ENCODE measurements around the gene EIF2B2.
A peak's percentile ranks its signal among the peaks of the same experiment; 100 is the strongest.

The EIF2B2 gene

DNA sequence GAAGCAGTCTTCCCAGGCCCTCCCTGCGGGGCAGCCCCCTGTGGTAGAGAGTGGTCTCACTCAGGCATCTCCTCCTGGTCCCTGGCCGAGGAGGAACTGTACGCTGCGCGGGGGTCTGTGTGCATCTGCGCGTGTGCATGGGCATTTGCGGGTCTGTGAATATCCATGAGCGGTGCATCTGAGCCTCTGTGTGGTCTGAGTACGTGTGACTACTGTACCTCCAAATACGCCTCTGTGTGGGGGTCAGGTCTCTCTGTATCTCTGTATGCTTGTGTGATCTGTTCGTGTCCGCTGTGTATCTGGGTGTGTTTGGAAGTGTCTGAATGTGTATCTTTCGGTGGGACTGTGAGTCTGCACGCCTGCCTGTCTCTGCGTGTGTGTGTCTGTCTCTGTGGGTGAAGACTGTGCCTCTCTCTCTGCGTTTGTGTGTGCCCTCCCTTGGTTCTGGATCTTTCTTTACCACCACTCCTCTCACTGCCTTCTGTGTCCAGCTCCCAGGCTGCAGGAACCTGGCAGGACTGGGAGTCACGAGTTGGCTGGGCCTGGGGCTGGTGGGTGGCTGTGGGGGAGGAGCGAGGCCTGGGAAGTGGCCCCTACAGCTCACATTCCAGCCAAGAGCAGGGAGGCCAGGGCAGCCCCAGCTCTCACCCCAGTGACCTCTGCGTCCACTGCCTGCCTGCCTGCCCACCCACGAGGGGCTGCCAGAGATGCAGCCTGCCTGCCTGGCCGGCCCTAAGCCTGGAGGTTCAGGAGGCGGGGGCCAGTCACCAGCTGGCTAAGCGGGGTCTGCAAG lies 46.2 kb upstream of the EIF2B2 start:
- TF ChIP-seq SUZ12 (IDR thresholded peaks at IDR 0.05; ENCODE audit: extremely low read depth, insufficient read depth, insufficient read length) (no peak), ZNF274 (IDR thresholded peaks at IDR 0.05; ENCODE audit: low read depth, low read length) (no peak), YY1 (IDR thresholded peaks at IDR 0.05; ENCODE audit: insufficient read depth, insufficient read length) (no peak)
- H3K9ac ChIP-seq (ENCODE audit: insufficient read length, low read depth): peak overlapping the region; percentile 72
- no peak overlapping the region for H3K4me3 ChIP-seq (ENCODE audit: insufficient read length, low read depth)
- H3K36me3 ChIP-seq (ENCODE audit: insufficient read depth, insufficient read length, low read length): no peaks in the 10 kb centered on the region
- H3K27me3 ChIP-seq (ENCODE audit: insufficient read depth, insufficient read length): peaks cover 14% of the 10 kb centered on the region
- H3K9me3 ChIP-seq (ENCODE audit: insufficient read depth, low read length): no peaks in the 10 kb centered on the region
- H3K4me1 ChIP-seq (ENCODE audit: insufficient read depth, insufficient read length): peaks cover 15% of the 10 kb centered on the region
- DNase-seq (ENCODE audit: low read depth, low spot score): no peak

DNA sequence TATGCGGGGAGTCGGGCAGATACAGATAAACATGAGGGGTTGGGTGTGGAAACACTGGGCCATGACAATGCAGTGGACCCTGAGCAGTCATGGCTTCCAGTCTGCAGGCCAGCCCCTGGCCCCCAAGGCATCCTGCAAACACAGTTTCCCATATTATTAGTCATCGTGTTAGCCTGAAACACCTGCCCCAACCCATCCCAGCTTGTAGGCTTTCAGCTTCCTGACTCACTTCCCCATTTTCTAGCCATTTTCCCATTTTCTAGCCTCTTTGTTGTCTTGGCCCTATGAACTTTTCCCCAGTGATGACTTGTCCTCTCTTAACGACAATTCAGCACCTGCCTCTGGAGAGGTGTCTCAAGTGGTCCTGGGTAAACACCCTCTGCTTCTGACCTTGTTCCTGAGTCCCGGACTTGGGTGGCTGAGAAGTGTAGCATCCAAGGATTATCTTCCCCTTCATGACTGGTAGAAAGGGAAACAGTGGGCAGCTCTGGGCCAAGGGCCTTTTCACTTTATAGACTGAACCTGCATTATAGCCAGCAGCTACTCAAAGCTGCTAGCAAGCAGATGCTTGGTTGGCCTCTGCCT lies 43.0 kb upstream of the EIF2B2 start:
- peaks cover 10% of the 10 kb centered on the region for H3K4me1 ChIP-seq (ENCODE audit: insufficient read depth, insufficient read length)
- H3K36me3 ChIP-seq (ENCODE audit: insufficient read depth, insufficient read length, low read length): no peaks in the 10 kb centered on the region
- peaks cover 14% of the 10 kb centered on the region for H3K27me3 ChIP-seq (ENCODE audit: insufficient read depth, insufficient read length)
- no peak overlapping the region for H3K9ac ChIP-seq (ENCODE audit: insufficient read length, low read depth)
- no peak for DNase-seq (ENCODE audit: low read depth, low spot score)
- no peaks in the 10 kb centered on the region for H3K9me3 ChIP-seq (ENCODE audit: insufficient read depth, low read length)
- no peak for TF ChIP-seq SUZ12 (IDR thresholded peaks at IDR 0.05; ENCODE audit: extremely low read depth, insufficient read depth, insufficient read length)
- no peak for TF ChIP-seq ZNF274 (IDR thresholded peaks at IDR 0.05; ENCODE audit: low read depth, low read length)
- TF ChIP-seq YY1 (IDR thresholded peaks at IDR 0.05; ENCODE audit: insufficient read depth, insufficient read length): no peak
- H3K4me3 ChIP-seq (ENCODE audit: insufficient read length, low read depth): no peak overlapping the region

DNA sequence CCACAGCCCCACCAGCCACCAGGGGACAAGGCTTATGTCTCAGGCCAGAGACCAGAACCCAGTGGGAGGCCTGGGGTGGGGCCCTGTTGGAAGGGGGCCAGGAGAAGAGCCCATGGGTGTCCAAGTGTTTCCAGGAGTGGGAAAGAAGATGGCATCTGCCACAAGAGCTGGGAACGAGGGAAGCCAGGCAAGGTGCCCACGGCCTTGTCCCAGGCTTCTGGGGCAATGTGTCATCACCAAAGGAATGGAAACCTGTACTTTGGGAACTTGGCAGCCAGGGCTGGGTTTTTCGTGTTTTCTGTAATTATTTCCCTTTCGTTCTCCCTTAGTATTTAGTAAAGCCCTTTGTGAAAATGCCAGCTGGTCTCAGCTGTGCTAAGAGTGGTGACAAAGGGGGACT lies 42.0 kb upstream of the EIF2B2 start:
- Histone ChIP-seq H3K9me3 (ENCODE audit: insufficient read depth, low read length) (no peaks in the 10 kb centered on the region), H3K27me3 (ENCODE audit: insufficient read depth, insufficient read length) (peaks cover 9% of the 10 kb centered on the region), H3K4me3 (ENCODE audit: insufficient read length, low read depth) (no peak overlapping the region), H3K9ac (ENCODE audit: insufficient read length, low read depth) (no peak overlapping the region), H3K4me1 (ENCODE audit: insufficient read depth, insufficient read length) (peaks cover 10% of the 10 kb centered on the region), H3K36me3 (ENCODE audit: insufficient read depth, insufficient read length, low read length) (no peaks in the 10 kb centered on the region)
- no peak for DNase-seq (ENCODE audit: low read depth, low spot score)
- no peak for TF ChIP-seq YY1 (IDR thresholded peaks at IDR 0.05; ENCODE audit: insufficient read depth, insufficient read length)
- no peak for TF ChIP-seq SUZ12 (IDR thresholded peaks at IDR 0.05; ENCODE audit: extremely low read depth, insufficient read depth, insufficient read length)
- no peak for TF ChIP-seq ZNF274 (IDR thresholded peaks at IDR 0.05; ENCODE audit: low read depth, low read length)

DNA sequence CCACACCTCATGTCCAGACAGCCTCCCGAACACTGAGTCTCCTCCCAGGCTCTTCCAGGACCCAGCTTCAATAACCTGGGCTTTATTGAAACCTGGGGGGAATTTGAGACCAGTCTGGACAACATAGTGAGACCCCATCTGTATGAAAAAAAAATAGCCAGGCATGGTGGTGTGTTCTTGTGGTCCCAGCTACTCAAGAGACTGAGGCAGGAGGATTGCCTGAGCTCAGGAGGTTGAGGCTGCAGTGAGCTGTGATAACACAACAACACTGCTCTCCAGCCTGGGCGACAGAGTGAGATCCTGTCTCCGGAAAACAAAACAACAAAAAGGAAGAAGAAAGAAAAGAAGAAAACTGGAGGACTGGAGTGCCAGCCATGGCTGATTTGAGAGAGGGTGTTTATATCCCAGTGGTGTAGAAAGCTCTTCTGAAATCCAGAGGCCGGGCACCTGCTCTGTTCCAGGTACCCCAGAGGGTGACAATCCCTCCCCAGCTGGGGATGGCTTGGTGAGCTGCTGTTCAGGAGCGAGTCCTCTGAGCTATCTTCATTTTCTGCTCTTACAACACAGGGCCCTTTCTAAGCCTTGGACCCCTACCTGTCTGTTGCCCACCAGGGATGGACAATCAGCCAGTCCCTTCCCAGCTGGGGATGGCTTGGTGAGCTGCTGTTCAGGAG lies 41.3 kb upstream of the EIF2B2 start:
- peaks cover 5% of the 10 kb centered on the region for H3K4me1 ChIP-seq (ENCODE audit: insufficient read depth, insufficient read length)
- peaks cover 4% of the 10 kb centered on the region for H3K27me3 ChIP-seq (ENCODE audit: insufficient read depth, insufficient read length)
- no peak for TF ChIP-seq YY1 (IDR thresholded peaks at IDR 0.05; ENCODE audit: insufficient read depth, insufficient read length)
- no peak for TF ChIP-seq ZNF274 (IDR thresholded peaks at IDR 0.05; ENCODE audit: low read depth, low read length)
- no peak for TF ChIP-seq SUZ12 (IDR thresholded peaks at IDR 0.05; ENCODE audit: extremely low read depth, insufficient read depth, insufficient read length)
- H3K9me3 ChIP-seq (ENCODE audit: insufficient read depth, low read length): no peaks in the 10 kb centered on the region
- no peak overlapping the region for H3K9ac ChIP-seq (ENCODE audit: insufficient read length, low read depth)
- H3K4me3 ChIP-seq (ENCODE audit: insufficient read length, low read depth): no peak overlapping the region
- H3K36me3 ChIP-seq (ENCODE audit: insufficient read depth, insufficient read length, low read length): no peaks in the 10 kb centered on the region
- DNase-seq (ENCODE audit: low read depth, low spot score): no peak

DNA sequence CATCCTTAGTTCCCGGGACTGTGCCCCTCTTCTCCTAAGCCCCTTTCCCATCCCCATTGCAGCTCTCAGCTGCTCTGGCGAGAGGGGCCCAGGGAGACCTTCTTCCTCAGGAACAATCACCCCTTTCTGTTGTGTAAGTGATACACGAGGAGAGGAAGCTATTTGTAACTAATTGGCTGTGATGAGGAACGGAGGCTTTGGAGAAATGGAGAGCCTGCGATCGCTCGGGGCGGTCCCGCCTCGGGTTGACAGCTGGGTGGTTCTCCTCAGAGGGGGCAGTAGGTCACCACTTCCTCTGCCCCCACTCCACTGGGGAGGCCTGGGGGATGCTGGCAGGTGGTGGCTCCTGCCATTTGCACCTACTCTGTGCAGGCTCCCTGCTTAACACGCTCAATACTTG lies 40.7 kb upstream of the EIF2B2 start:
- Histone ChIP-seq H3K4me1 (ENCODE audit: insufficient read depth, insufficient read length) (no peaks in the 10 kb centered on the region), H3K36me3 (ENCODE audit: insufficient read depth, insufficient read length, low read length) (no peaks in the 10 kb centered on the region), H3K27me3 (ENCODE audit: insufficient read depth, insufficient read length) (no peaks in the 10 kb centered on the region), H3K4me3 (ENCODE audit: insufficient read length, low read depth) (no peak overlapping the region), H3K9ac (ENCODE audit: insufficient read length, low read depth) (no peak overlapping the region), H3K9me3 (ENCODE audit: insufficient read depth, low read length) (no peaks in the 10 kb centered on the region)
- DNase-seq (ENCODE audit: low read depth, low spot score): no peak
- TF ChIP-seq YY1 (IDR thresholded peaks at IDR 0.05; ENCODE audit: insufficient read depth, insufficient read length) (no peak), ZNF274 (IDR thresholded peaks at IDR 0.05; ENCODE audit: low read depth, low read length) (no peak), SUZ12 (IDR thresholded peaks at IDR 0.05; ENCODE audit: extremely low read depth, insufficient read depth, insufficient read length) (no peak)

DNA sequence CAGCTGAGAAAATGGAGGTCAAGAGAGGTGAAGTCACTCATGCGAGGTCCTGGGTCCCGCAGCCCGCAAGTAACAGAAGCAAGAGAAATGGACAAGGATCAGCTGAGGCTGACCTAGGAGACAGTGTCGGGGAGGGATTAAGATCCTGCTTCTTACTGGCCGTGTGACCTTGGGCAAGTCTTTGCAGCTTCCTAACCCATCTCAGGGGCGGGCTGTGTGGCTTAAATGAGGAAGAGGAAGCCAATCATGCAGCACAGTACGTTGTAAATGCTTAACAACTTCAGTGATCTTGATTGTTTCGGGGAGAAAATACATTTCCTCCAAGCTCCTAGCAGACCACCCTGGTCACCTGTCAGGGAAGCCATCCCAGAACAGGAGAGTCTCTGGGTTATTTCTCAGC lies 40.2 kb upstream of the EIF2B2 start:
- DNase-seq (ENCODE audit: low read depth, low spot score): no peak
- no peak for TF ChIP-seq ZNF274 (IDR thresholded peaks at IDR 0.05; ENCODE audit: low read depth, low read length)
- no peak for TF ChIP-seq YY1 (IDR thresholded peaks at IDR 0.05; ENCODE audit: insufficient read depth, insufficient read length)
- no peak for TF ChIP-seq SUZ12 (IDR thresholded peaks at IDR 0.05; ENCODE audit: extremely low read depth, insufficient read depth, insufficient read length)
- no peak overlapping the region for H3K4me3 ChIP-seq (ENCODE audit: insufficient read length, low read depth)

DNA sequence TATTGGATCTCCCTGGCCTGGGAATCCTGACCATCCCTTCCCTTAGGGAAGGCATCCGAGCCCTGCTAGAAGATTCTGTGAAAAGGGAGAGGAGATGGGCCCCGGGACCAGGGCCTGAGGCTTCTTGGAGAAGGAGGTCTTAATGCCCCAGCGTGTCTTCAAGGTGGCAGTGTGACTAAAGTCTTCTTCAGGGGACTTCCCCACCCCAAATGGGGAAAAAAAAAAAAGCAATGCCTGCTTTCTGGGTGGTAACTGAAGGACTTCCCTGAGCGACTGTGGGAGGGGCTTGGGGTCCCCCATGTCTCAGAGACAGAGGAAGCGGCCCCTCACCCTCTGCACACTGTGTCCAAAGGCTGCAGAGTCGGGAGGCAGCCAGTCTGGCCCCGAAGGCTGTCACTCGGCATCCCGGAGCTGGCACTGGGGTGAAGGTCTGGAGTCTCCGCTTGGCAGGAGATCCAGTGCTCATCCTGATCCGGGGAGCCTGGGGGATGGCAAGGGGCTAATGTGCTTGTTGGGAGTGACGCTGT lies 39.5 kb upstream of the EIF2B2 start:
- Histone ChIP-seq H3K9ac (ENCODE audit: insufficient read length, low read depth) (no peak overlapping the region), H3K9me3 (ENCODE audit: insufficient read depth, low read length) (no peaks in the 10 kb centered on the region), H3K4me1 (ENCODE audit: insufficient read depth, insufficient read length) (no peaks in the 10 kb centered on the region), H3K36me3 (ENCODE audit: insufficient read depth, insufficient read length, low read length) (no peaks in the 10 kb centered on the region), H3K27me3 (ENCODE audit: insufficient read depth, insufficient read length) (no peaks in the 10 kb centered on the region), H3K4me3 (ENCODE audit: insufficient read length, low read depth) (no peak overlapping the region)
- no peak for DNase-seq (ENCODE audit: low read depth, low spot score)
- no peak for TF ChIP-seq ZNF274 (IDR thresholded peaks at IDR 0.05; ENCODE audit: low read depth, low read length)
- TF ChIP-seq SUZ12 (IDR thresholded peaks at IDR 0.05; ENCODE audit: extremely low read depth, insufficient read depth, insufficient read length): no peak
- no peak for TF ChIP-seq YY1 (IDR thresholded peaks at IDR 0.05; ENCODE audit: insufficient read depth, insufficient read length)

More for the DNA sequence above, 40.2 kb upstream of the EIF2B2 start:
- Histone ChIP-seq H3K27me3 (ENCODE audit: insufficient read depth, insufficient read length) (no peaks in the 10 kb centered on the region), H3K9ac (ENCODE audit: insufficient read length, low read depth) (no peak overlapping the region), H3K4me1 (ENCODE audit: insufficient read depth, insufficient read length) (no peaks in the 10 kb centered on the region), H3K9me3 (ENCODE audit: insufficient read depth, low read length) (no peaks in the 10 kb centered on the region), H3K36me3 (ENCODE audit: insufficient read depth, insufficient read length, low read length) (no peaks in the 10 kb centered on the region)

Measured in NT2/D1 (cell line).